22Rv1 (cell line): ENCODE data around the gene NBEAL2.

Experiments used
- H3K27ac ChIP-seq: fragments of 450-650 bp; 2 replicates; pipeline ENCODE4 v1.5.1; 2017
- ZFX ChIP-seq: fragments of 450-650 bp; IDR thresholded peaks from 2 replicates; pipeline ENCODE4 v1.6.1; 2017; ENCODE audit warnings: antibody characterized with exemption, borderline replicate concordance
- TF ChIP-seq, protein P1 (sequence below): fragments of 450-650 bp; IDR thresholded peaks from 2 replicates; pipeline ENCODE4 v1.5.1; 2017; ENCODE audit warnings: mild to moderate bottlenecking

Gene NBEAL2

DNA sequence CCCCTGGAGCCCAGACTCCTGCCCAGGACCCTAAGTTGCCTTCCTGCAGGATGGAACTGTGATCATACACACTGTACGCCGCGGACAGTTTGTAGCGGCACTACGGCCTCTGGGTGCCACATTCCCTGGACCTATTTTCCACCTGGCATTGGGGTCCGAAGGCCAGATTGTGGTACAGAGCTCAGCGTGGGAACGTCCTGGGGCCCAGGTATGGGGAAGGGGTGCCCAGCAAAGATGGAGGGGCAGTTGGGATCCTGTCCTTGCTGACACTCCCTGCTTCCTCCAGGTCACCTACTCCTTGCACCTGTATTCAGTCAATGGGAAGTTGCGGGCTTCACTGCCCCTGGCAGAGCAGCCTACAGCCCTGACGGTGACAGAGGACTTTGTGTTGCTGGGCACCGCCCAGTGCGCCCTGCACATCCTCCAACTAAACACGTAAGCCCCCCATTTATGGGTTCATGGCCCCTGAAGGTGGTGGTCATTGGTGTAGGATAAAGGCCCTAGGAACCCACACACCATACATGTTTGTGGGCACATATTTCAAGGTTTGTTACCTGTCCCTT, 28.8 kb downstream of the NBEAL2 start:
- TF ChIP-seq, protein P1, sequence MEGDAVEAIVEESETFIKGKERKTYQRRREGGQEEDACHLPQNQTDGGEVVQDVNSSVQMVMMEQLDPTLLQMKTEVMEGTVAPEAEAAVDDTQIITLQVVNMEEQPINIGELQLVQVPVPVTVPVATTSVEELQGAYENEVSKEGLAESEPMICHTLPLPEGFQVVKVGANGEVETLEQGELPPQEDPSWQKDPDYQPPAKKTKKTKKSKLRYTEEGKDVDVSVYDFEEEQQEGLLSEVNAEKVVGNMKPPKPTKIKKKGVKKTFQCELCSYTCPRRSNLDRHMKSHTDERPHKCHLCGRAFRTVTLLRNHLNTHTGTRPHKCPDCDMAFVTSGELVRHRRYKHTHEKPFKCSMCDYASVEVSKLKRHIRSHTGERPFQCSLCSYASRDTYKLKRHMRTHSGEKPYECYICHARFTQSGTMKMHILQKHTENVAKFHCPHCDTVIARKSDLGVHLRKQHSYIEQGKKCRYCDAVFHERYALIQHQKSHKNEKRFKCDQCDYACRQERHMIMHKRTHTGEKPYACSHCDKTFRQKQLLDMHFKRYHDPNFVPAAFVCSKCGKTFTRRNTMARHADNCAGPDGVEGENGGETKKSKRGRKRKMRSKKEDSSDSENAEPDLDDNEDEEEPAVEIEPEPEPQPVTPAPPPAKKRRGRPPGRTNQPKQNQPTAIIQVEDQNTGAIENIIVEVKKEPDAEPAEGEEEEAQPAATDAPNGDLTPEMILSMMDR = no peak
- TF ChIP-seq ZFX = no peak
- no peak overlapping the region for H3K27ac ChIP-seq

DNA sequence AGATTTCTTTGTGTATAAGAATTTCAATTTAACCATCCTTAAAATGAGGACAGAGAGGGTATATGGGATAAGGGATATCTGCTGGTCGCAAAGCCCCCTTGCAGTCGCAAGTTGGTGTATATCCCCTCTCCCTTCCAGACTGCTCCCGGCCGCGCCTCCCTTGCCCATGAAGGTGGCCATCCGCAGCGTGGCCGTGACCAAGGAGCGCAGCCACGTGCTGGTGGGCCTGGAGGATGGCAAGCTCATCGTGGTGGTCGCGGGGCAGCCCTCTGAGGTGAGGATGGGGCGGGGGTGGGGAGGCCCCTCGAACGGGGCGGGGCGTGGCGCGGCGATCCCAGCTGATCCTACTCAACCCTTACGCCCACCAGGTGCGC, 29.4 kb downstream of the NBEAL2 start:
- H3K27ac ChIP-seq = no peak overlapping the region
- TF ChIP-seq ZFX = no peak
- TF ChIP-seq, protein P1 = no peak

DNA sequence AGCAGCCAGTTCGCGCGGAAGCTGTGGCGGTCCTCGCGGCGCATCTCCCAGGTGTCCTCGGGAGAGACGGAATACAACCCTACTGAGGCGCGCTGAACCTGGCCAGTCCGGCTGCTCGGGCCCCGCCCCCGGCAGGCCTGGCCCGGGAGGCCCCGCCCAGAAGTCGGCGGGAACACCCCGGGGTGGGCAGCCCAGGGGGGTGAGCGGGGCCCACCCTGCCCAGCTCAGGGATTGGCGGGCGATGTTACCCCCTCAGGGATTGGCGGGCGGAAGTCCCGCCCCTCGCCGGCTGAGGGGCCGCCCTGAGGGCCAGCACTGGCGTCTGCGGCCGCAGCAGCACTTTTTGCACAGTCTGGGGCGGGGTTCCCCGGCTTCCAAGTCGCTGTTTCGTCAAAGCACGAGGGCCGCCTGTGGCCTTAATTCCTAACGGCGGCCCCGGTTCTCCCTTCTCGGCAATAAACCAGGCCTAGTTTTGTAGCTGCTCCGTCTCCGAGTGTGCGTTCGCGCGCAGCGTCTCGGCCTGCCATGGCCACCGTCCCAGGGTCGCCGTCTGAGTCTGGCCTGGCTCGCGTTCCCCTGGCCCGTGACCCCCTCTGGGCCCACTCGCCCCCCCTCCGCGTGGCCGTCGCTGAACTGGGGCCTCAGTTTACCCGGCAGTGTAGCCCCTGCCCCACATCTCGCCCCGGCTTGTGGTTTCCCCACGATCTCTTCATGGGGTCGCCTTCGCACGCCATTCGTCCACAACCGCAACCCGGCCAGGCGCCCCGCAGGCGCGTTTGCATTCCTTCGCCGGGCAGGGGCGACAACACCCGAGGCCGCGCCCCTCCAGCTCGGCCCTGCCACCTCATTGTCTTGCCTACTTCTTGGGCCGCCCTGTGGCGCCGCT, 30.0 kb downstream of the NBEAL2 start:
- TF ChIP-seq, protein P1 = no peak
- no peak for TF ChIP-seq ZFX
- no peak overlapping the region for H3K27ac ChIP-seq

DNA sequence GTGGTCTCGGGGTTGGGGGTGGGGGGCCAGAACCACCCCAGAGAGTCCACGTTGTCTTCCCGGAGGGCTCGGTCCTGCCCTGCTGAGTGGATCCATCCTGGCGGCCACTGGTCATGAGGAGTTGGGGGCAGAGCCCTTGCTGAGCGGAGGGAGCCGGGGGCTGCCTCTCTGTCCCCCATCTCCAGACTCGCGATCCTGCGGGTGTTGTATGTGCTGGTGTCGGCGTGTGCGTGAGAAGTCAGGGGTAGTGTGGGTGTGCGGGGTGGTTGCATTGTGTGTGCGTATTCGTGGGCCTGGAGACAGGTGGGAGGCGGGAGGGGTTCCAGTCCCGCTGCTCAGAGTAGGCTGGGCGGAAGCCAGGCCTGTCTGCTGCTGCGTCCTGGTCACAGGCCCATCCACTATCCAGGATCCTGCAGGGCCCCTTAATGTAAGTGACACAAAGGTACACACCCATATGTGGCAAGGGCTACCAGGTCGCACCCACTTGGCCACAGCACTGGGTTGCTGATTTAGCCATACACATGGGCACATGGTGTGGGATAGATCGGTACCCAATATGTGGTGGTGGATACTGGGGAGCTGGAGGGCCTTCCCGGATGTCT, 30.7 kb downstream of the NBEAL2 start:
- TF ChIP-seq ZFX = no peak
- TF ChIP-seq, protein P1 = no peak
- H3K27ac ChIP-seq = no peak overlapping the region

DNA sequence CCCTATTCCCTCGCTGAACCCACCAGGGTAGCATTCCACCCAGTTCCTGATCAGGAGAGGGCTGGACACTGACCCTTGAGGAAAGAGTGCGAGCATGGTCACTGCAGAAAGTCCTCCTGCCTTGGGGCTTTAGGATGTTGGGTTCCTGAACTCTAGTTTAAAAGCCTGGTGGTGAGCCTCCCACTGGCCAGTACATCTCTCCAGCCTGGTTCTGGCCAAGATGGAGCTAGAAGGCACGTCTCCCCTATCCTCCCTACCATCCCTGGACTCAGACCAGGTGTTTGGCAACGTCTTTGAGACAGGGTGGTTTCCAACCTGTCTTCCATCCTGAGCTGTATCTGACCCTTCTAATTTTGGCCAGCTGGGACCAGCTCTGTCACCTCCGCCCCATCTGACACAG, 31.4 kb downstream of the NBEAL2 start:
- TF ChIP-seq, protein P1 = no peak
- H3K27ac ChIP-seq = no peak overlapping the region

DNA sequence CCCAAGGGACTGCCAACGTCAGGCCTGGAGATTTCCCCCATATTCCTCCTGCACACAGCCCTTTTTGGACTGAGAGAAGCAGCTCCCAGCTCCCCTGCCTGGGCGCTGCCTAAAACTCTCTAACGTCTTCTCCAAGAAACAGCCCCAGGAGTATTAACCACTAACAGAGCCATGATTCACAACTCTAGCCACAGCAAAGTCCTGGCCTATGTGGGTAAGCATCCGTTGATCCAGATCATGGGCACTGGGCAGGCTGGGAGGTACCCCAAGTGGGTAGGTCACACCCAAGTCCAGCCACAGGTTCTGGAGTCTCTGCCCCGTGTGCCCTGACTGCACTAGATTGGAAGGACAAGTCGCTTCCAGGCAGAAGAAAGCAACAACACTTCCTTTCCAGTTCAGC, 31.9 kb downstream of the NBEAL2 start:
- TF ChIP-seq ZFX = no peak
- TF ChIP-seq, protein P1 = no peak
- H3K27ac ChIP-seq = no peak overlapping the region
